Natural killer cell (primary cell): ENCODE measurements around the gene PSAT1. TPM values are rescaled to one million over a fixed set of nuclear protein-coding genes. Genes with fewer than 3 reads are reported as not detected.

Experiments
- ATAC-seq, 3 donors: fragments of 150-1000 bp in 2 of 3; fragments of 200-7000 bp in 1 of 3; cut with Tn5 transposase; 1 replicate in 1 of 3; 2 replicates in 2 of 3; pipeline ENCODE4 v1.10.0; 2021; ENCODE audit warnings: mild to moderate bottlenecking in 2 of 3, moderate library complexity in 2 of 3
- DNase-seq, 2 donors: peaks; one replicate each; pipeline versions ENCODE4 v3.0.0 to v3.0.0-alpha.2; 2013 to 2021; ENCODE audit warnings: mixed read lengths in 1 of 2
- H3K27ac ChIP-seq: one replicate; pipeline ENCODE4 v1.5.1; 2013; ENCODE audit warnings: mild to moderate bottlenecking, low read length
- H3K27me3 ChIP-seq: one replicate; pipeline ENCODE4 v1.6.1; 2013; ENCODE audit warnings: low read length; ENCODE audit not compliant: control insufficient read depth, insufficient read depth
- H3K36me3 ChIP-seq: one replicate; pipeline ENCODE4 v1.6.1; 2013; ENCODE audit warnings: low read length; ENCODE audit not compliant: control insufficient read depth, insufficient read depth
- H3K4me1 ChIP-seq: one replicate; pipeline ENCODE4 v1.6.1; 2013; ENCODE audit warnings: low read length; ENCODE audit not compliant: control insufficient read depth, insufficient read depth
- H3K4me3 ChIP-seq: one replicate; pipeline ENCODE4 v1.5.1; 2013; ENCODE audit warnings: low read length
- H3K9me3 ChIP-seq: one replicate; pipeline ENCODE4 v1.6.1; 2013; ENCODE audit warnings: low read length; ENCODE audit not compliant: control insufficient read depth, insufficient read depth
- H3K27ac Mint-ChIP-seq, 2 donors: one replicate each; pipeline ENCODE4 v1.8.0; 2022; ENCODE audit warnings: mild to moderate bottlenecking in 2 of 2, mixed read lengths in 2 of 2, moderate library complexity in 1 of 2
- H3K27me3 Mint-ChIP-seq, 2 donors: one replicate each; pipeline ENCODE4 v1.8.0; 2022; ENCODE audit warnings: low read depth in 2 of 2, mixed read lengths in 2 of 2
- H3K36me3 Mint-ChIP-seq: one replicate; pipeline ENCODE4 v1.8.0; 2022; ENCODE audit warnings: mixed read lengths
- H3K4me1 Mint-ChIP-seq, 2 donors: one replicate each; pipeline ENCODE4 v1.8.0; 2022; ENCODE audit warnings: mixed read lengths in 2 of 2
- H3K4me3 Mint-ChIP-seq: one replicate; pipeline ENCODE4 v1.8.0; 2022; ENCODE audit warnings: mild to moderate bottlenecking, moderate library complexity, mixed read lengths
- H3K9me3 Mint-ChIP-seq, 2 donors: one replicate each; pipeline ENCODE4 v1.8.0; 2022; ENCODE audit warnings: mixed read lengths in 2 of 2
- CTCF ChIP-seq: fragments of 200-600 bp; IDR thresholded peaks from one replicate; pipeline ENCODE4 v1.8.0; 2022; ENCODE audit warnings: antibody characterized with exemption
- WGBS: methylation state at CpG from one replicate; pipeline ENCODE4 v1.1.7; 2013; ENCODE audit warnings: missing lambda C conversion rate; ENCODE audit not compliant: insufficient coverage; 5-methylcytosine and 5-hydroxymethylcytosine counted together
- intact Hi-C: fragments of 100-400 bp; cut with micrococcal nuclease; formaldehyde crosslinking; loops from one replicate; pipeline ENCODE4 v1.14.2; 2022
- total RNA-seq, 4 donors: library from RNA; stranded (reverse); fragments of 120-200 nt in 1 of 4; gene quantifications; one replicate each; pipeline versions ENCODE4 v1.2.3 to v1.2.4, GENCODE V29; 2013 to 2022

The PSAT1 gene
- total RNA-seq, 3 donors from 2014 or later (not counting 1 experiment from before 2014, with no cell fraction given) = 1.1 to 3.3 (median 2.3) TPM

- peaks cover 0 to 1% of the 10 kb centered on the region in 2 donors for H3K4me1 Mint-ChIP-seq
- no peaks in the 10 kb centered on the region for H3K9me3 Mint-ChIP-seq
- H3K4me3 Mint-ChIP-seq = no peak overlapping the region
- Histone ChIP-seq H3K9me3 (no peaks in the 10 kb centered on the region), H3K27ac (no peak overlapping the region), H3K4me3 (no peak overlapping the region), H3K27me3 (peaks cover 2% of the 10 kb centered on the region), H3K4me1 (no peaks in the 10 kb centered on the region), H3K36me3 (no peaks in the 10 kb centered on the region)
- no CpG with 5 or more reads among the region's 4 CpGs for WGBS
- ATAC-seq = no peak
- TF ChIP-seq CTCF = no peak
- no peaks in the 10 kb centered on the region for H3K36me3 Mint-ChIP-seq
- H3K27ac Mint-ChIP-seq = no peak overlapping the region
- peaks cover 5 to 17% of the 10 kb centered on the region in 2 donors for H3K27me3 Mint-ChIP-seq
- intact Hi-C loops = no loop called here
- no peak for DNase-seq
Measured at GRCh38 chr9:78365748-78366697, 69.1 kb downstream of the PSAT1 start.

GRCh38 chr9:78366827-78367226 lies 69.9 kb downstream of the PSAT1 start:
- no peak overlapping the region for H3K4me3 Mint-ChIP-seq
- intact Hi-C loops = no loop called here

GRCh38 chr9:78368236-78368635 lies 71.3 kb downstream of the PSAT1 start:
- no peak overlapping the region for H3K4me3 Mint-ChIP-seq
- WGBS = 73% methylated on average over 6 of the region's 6 CpGs
- peaks cover 0 to 5% of the 10 kb centered on the region in 2 donors for H3K4me1 Mint-ChIP-seq
- no peaks in the 10 kb centered on the region for H3K36me3 Mint-ChIP-seq
- peaks cover 10 to 36% of the 10 kb centered on the region in 2 donors for H3K27me3 Mint-ChIP-seq
- Histone ChIP-seq H3K4me1 (no peaks in the 10 kb centered on the region), H3K9me3 (no peaks in the 10 kb centered on the region), H3K27ac (no peak overlapping the region), H3K36me3 (no peaks in the 10 kb centered on the region), H3K27me3 (peaks cover 2% of the 10 kb centered on the region), H3K4me3 (no peak overlapping the region)
- H3K27ac Mint-ChIP-seq = no peak overlapping the region
- intact Hi-C loops = loop anchor here (2.0 kb wide), 1 partner anchor 107 kb away; no protein-coding TSS in a partner anchor
- no peak for TF ChIP-seq CTCF
- H3K9me3 Mint-ChIP-seq = no peaks in the 10 kb centered on the region
- DNase-seq (no peak), ATAC-seq (no peak)

More at GRCh38 chr9:78366827-78367226, 69.9 kb downstream of the PSAT1 start:
- H3K36me3 ChIP-seq = no peaks in the 10 kb centered on the region
- H3K9me3 Mint-ChIP-seq = no peaks in the 10 kb centered on the region
- ATAC-seq (no peak), DNase-seq (no peak)
- no peak for TF ChIP-seq CTCF
- no peaks in the 10 kb centered on the region for H3K36me3 Mint-ChIP-seq
- H3K4me1 Mint-ChIP-seq = peaks cover 0 to 5% of the 10 kb centered on the region in 2 donors
- peaks cover 2% of the 10 kb centered on the region for H3K27me3 ChIP-seq
- H3K27ac ChIP-seq = no peak overlapping the region
- H3K27me3 Mint-ChIP-seq = peaks cover 6 to 25% of the 10 kb centered on the region in 2 donors
- H3K4me1 ChIP-seq = no peaks in the 10 kb centered on the region
- no peak overlapping the region for H3K27ac Mint-ChIP-seq
- 87% methylated on average over 3 of the region's 3 CpGs for WGBS
- H3K4me3 ChIP-seq = no peak overlapping the region
- H3K9me3 ChIP-seq = no peaks in the 10 kb centered on the region
